ENCODE measurements around the gene HCN1.

HCN1 gene

DNA sequence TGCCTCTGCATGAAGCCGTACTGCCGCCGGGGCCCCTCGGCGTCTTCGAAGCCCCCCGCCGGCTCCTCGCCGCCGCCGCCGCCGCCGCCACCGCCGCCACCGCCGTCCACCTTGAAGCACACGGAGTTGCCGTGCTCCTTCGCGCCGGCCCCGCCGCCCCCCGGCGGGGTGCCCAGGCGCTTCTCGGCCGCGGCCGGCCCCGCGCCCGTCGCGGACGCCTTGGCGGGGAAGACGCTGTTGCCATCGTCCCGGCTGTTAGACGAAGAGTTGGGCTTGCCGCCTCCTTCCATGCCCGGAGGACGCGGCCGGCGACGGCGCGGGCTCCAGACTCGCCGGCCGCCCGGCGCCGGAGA, 400 bp downstream of the HCN1 start:
- no peaks in the 10 kb centered on the region for H3K4me1 ChIP-seq
- no peak overlapping the region for H3K4me3 ChIP-seq (ENCODE audit: low read depth, low read length)
- H3K36me3 ChIP-seq (ENCODE audit: control insufficient read depth, insufficient read depth, low read length), result no peaks in the 10 kb centered on the region
- H3K79me2 ChIP-seq, result no peaks in the 10 kb centered on the region
- peak overlapping the region; percentile 60 for H2AFZ ChIP-seq
- H3K4me2 ChIP-seq (ENCODE audit: low read length), result peak overlapping the region; percentile 49
- no peaks in the 10 kb centered on the region for H3K9me3 ChIP-seq (ENCODE audit: control insufficient read depth, low read length)
- H3K27ac ChIP-seq, result no peak overlapping the region
- H3K27me3 ChIP-seq (ENCODE audit: control insufficient read depth, insufficient read depth, low read length), result no peaks in the 10 kb centered on the region
- TF ChIP-seq, protein P1, sequence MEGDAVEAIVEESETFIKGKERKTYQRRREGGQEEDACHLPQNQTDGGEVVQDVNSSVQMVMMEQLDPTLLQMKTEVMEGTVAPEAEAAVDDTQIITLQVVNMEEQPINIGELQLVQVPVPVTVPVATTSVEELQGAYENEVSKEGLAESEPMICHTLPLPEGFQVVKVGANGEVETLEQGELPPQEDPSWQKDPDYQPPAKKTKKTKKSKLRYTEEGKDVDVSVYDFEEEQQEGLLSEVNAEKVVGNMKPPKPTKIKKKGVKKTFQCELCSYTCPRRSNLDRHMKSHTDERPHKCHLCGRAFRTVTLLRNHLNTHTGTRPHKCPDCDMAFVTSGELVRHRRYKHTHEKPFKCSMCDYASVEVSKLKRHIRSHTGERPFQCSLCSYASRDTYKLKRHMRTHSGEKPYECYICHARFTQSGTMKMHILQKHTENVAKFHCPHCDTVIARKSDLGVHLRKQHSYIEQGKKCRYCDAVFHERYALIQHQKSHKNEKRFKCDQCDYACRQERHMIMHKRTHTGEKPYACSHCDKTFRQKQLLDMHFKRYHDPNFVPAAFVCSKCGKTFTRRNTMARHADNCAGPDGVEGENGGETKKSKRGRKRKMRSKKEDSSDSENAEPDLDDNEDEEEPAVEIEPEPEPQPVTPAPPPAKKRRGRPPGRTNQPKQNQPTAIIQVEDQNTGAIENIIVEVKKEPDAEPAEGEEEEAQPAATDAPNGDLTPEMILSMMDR (IDR thresholded peaks at IDR 0.05), result no peak
- H3K9ac ChIP-seq, result no peak overlapping the region

- Histone ChIP-seq H3K9me3 (ENCODE audit: control insufficient read depth, low read length) (no peaks in the 10 kb centered on the region), H3K79me2 (no peaks in the 10 kb centered on the region), H3K4me1 (no peaks in the 10 kb centered on the region), H3K27me3 (ENCODE audit: control insufficient read depth, insufficient read depth, low read length) (no peaks in the 10 kb centered on the region), H3K9ac (no peak overlapping the region), H3K36me3 (ENCODE audit: control insufficient read depth, insufficient read depth, low read length) (no peaks in the 10 kb centered on the region), H3K4me2 (ENCODE audit: low read length) (peak overlapping the region; percentile 49), H3K27ac (no peak overlapping the region), H3K4me3 (ENCODE audit: low read depth, low read length) (peak overlapping the region; percentile 2), H2AFZ (peak overlapping the region; percentile 60)
- TF ChIP-seq, protein P1 (IDR thresholded peaks at IDR 0.05), result no peak
Observed at GRCh38 chr5:45694971-45695803, 993 bp downstream of the HCN1 start.

DNA sequence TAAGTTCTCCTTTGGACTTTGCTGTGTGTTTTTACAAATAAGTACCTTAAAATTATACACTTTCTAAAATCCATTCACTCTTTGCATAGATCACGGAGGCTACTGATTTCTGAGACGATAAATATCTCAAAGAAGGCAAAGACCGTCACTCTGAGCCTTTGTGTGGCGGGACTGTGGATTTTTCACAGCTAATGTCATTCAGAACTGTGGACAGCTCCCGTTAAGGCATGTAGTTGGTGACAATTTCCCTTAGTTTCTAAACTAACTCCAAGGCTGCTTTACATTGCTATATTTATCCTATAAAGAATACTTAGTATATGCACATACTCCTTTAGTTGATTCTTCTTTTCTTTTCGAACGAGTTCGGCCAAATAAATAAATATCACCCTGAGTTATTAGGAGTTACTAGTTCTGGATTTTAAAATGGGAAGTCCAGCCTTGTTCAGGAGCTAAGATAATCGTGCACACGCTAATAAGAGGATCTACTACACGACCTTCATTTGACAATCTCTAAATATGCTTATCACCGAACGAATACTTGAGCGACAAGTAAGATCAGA, 1.8 kb downstream of the HCN1 start:
- no peak overlapping the region for H3K9ac ChIP-seq
- TF ChIP-seq, protein P1 (IDR thresholded peaks at IDR 0.05), result no peak

DNA sequence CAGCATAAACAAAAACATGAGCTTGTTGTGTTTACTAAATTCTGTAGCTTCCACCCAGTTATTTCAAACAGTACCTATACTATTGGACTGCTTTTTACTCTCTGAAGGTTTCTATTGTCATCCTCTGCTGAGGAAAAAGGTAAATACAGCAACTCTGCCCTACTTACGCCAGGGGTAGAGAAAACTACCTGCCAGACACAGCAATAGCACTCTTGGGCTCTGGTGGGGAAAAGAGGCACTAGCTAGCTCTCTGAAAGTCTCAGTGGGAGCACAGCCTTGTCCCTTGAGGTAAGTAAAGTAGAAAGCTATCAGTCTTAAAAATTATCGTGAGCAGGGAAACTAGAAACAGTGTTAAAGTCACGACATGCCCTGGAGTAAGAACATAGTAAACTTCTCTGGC, 3.7 kb downstream of the HCN1 start:
- H3K9me3 ChIP-seq (ENCODE audit: control insufficient read depth, low read length), result no peaks in the 10 kb centered on the region
- no peak overlapping the region for H3K4me2 ChIP-seq (ENCODE audit: low read length)
- H2AFZ ChIP-seq, result no peak overlapping the region
- no peaks in the 10 kb centered on the region for H3K79me2 ChIP-seq
- H3K27ac ChIP-seq, result no peak overlapping the region
- H3K9ac ChIP-seq, result no peak overlapping the region
- TF ChIP-seq, protein P1 (IDR thresholded peaks at IDR 0.05), result no peak
- no peak overlapping the region for H3K4me3 ChIP-seq (ENCODE audit: low read depth, low read length)
- no peaks in the 10 kb centered on the region for H3K27me3 ChIP-seq (ENCODE audit: control insufficient read depth, insufficient read depth, low read length)
- H3K4me1 ChIP-seq, result no peaks in the 10 kb centered on the region
- no peaks in the 10 kb centered on the region for H3K36me3 ChIP-seq (ENCODE audit: control insufficient read depth, insufficient read depth, low read length)

More for the DNA sequence above, 1.8 kb downstream of the HCN1 start:
- peak overlapping the region; percentile 60 for H2AFZ ChIP-seq
- H3K27me3 ChIP-seq (ENCODE audit: control insufficient read depth, insufficient read depth, low read length), result no peaks in the 10 kb centered on the region
- H3K4me2 ChIP-seq (ENCODE audit: low read length), result no peak overlapping the region
- no peaks in the 10 kb centered on the region for H3K79me2 ChIP-seq
- no peak overlapping the region for H3K27ac ChIP-seq
- peak overlapping the region; percentile 2 for H3K4me3 ChIP-seq (ENCODE audit: low read depth, low read length)
- H3K36me3 ChIP-seq (ENCODE audit: control insufficient read depth, insufficient read depth, low read length), result no peaks in the 10 kb centered on the region
- H3K4me1 ChIP-seq, result no peaks in the 10 kb centered on the region
- no peaks in the 10 kb centered on the region for H3K9me3 ChIP-seq (ENCODE audit: control insufficient read depth, low read length)

All from parathyroid adenoma (tissue), 2 donors.